Measurements from ENCODE around the gene C6orf47. TPM values are rescaled to one million over a fixed set of nuclear protein-coding genes. Genes with fewer than 3 reads are reported as not detected.

C6orf47 gene
- total RNA-seq, 1 experiment from 2014 or later: 17.8 TPM

DNA sequence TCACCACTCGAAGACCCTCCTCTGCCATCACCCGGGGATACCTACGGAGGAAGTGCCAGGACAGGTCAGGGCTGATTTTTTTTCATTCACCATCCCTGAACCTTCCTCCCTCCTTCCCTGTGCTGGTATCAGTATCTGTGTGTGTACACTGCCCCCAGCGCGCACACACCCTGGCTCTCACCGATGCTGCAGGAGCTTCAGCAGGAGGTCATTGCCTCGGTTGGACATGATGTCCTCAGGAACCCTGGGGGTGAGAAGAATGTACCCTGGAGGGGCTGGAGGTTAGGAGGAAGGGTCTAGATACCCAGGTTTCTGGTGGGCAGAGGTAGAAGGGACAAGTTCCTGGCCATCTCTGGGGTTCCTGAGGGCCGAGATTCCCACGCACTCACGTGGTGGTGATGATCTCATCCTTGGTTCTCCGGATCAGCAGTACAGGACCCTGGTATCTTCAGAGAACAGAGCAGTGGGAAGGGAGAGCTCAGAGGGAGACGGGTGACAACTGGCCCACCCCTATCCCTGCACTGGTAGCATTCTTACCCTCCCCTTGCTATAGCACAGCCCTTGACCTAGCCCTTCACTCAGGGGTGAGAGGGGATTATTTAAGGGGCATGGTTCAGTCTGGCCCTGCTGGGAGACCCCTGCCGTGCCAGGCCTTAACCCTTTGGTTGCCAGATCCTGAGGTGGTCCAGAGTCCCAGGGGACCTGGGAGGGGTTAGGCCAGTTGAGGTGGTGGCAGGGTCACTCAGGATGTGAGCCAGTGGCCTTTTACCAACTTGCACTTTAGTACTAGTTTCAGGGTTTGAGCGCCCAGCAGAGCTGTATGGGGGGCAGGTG is 27.5 kb upstream of the C6orf47 start:
- Histone ChIP-seq H3K27me3 (ENCODE audit: insufficient read depth, low read depth) (no peaks in the 10 kb centered on the region), H3F3A (ENCODE audit: insufficient read depth, low read depth) (no peaks in the 10 kb centered on the region; the same call in 1 of the 2 replicates), H3K9me3 (ENCODE audit: insufficient read depth, low read depth) (no peaks in the 10 kb centered on the region), H2AFZ (no peak overlapping the region), H3K27ac (no peak overlapping the region), H3K4me1 (replicated peaks; ENCODE audit: insufficient read depth) (no peaks in the 10 kb centered on the region; the same call in 1 of the 2 replicates), H3K79me2 (ENCODE audit: low read depth) (no peaks in the 10 kb centered on the region), H3K4me2 (no peak overlapping the region), H3K4me3 (no peak overlapping the region), H4K20me1 (ENCODE audit: insufficient read depth) (no peaks in the 10 kb centered on the region), H3K36me3 (ENCODE audit: low read depth) (no peaks in the 10 kb centered on the region), H3K9me2 (ENCODE audit: insufficient read depth) (no peaks in the 10 kb centered on the region)
- TF ChIP-seq, protein P1, sequence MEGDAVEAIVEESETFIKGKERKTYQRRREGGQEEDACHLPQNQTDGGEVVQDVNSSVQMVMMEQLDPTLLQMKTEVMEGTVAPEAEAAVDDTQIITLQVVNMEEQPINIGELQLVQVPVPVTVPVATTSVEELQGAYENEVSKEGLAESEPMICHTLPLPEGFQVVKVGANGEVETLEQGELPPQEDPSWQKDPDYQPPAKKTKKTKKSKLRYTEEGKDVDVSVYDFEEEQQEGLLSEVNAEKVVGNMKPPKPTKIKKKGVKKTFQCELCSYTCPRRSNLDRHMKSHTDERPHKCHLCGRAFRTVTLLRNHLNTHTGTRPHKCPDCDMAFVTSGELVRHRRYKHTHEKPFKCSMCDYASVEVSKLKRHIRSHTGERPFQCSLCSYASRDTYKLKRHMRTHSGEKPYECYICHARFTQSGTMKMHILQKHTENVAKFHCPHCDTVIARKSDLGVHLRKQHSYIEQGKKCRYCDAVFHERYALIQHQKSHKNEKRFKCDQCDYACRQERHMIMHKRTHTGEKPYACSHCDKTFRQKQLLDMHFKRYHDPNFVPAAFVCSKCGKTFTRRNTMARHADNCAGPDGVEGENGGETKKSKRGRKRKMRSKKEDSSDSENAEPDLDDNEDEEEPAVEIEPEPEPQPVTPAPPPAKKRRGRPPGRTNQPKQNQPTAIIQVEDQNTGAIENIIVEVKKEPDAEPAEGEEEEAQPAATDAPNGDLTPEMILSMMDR (conservative IDR thresholded peaks at IDR 0.05): no peak
- no peak for TF ChIP-seq EZH2 (IDR thresholded peaks at IDR 0.05; ENCODE audit: low read depth)
- DNase-seq: no peak
- no TSS peak for BruUV-seq (replicated peaks)
- CTCF ChIA-PET: interaction anchor here (1.0 kb wide), 1 partner anchor 50 kb away, joined by 3 read pairs; no protein-coding TSS in a partner anchor
- POLR2A ChIA-PET (ENCODE audit: unreplicated experiment): no interaction called here
- intact Hi-C loops (cut with micrococcal nuclease; ENCODE audit: unreplicated experiment): loop anchor here (10.0 kb wide), 1 partner anchor 187 kb away; the partner anchor contains the start of gene SLC44A4

DNA sequence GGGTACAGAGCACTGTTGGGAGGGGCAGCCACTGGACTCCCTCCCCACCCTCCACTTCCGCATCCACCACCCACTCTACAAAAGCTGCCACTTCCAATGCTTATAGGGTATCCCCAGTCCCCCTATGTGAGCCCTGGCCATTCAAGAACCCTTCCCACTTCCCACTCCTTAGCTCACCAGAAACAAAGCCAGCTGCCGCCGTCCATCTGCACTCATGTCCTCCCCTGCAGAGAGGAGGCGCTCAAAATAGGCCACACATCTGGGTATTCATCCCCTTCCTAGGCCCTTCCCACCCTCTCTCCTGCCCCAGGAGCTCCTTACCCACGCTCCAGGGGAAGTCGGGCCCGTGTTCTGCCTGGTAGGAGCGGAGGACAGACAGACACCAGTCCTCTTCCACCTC is 26.7 kb upstream of the C6orf47 start:
- peaks cover under 1% of the 10 kb centered on the region; the same call in 1 of the 2 replicates for H3F3A ChIP-seq (ENCODE audit: insufficient read depth, low read depth)
- no peaks in the 10 kb centered on the region for H3K9me3 ChIP-seq (ENCODE audit: insufficient read depth, low read depth)
- DNase-seq: no peak
- H3K79me2 ChIP-seq (ENCODE audit: low read depth): no peaks in the 10 kb centered on the region
- no peaks in the 10 kb centered on the region for H4K20me1 ChIP-seq (ENCODE audit: insufficient read depth)
- no peaks in the 10 kb centered on the region for H3K9me2 ChIP-seq (ENCODE audit: insufficient read depth)
- H2AFZ ChIP-seq: no peak overlapping the region
- H3K4me3 ChIP-seq: no peak overlapping the region
- ChIA-PET CTCF (interaction anchor here (1.0 kb wide), 1 partner anchor 51 kb away, joined by 3 read pairs; no protein-coding TSS in a partner anchor), POLR2A (ENCODE audit: unreplicated experiment) (no interaction called here)
- no TSS peak for BruUV-seq (replicated peaks)
- intact Hi-C loops (cut with micrococcal nuclease; ENCODE audit: unreplicated experiment): loop anchor here (10.0 kb wide), 1 partner anchor 187 kb away; the partner anchor contains the start of gene SLC44A4
- H3K4me1 ChIP-seq (replicated peaks; ENCODE audit: insufficient read depth): no peaks in the 10 kb centered on the region; the same call in 1 of the 2 replicates
- no peaks in the 10 kb centered on the region for H3K27me3 ChIP-seq (ENCODE audit: insufficient read depth, low read depth)
- TF ChIP-seq EZH2 (IDR thresholded peaks at IDR 0.05; ENCODE audit: low read depth): no peak
- TF ChIP-seq, protein P1 (conservative IDR thresholded peaks at IDR 0.05): no peak
- H3K4me2 ChIP-seq: no peak overlapping the region
- H3K36me3 ChIP-seq (ENCODE audit: low read depth): no peaks in the 10 kb centered on the region
- no peak overlapping the region for H3K27ac ChIP-seq

DNA sequence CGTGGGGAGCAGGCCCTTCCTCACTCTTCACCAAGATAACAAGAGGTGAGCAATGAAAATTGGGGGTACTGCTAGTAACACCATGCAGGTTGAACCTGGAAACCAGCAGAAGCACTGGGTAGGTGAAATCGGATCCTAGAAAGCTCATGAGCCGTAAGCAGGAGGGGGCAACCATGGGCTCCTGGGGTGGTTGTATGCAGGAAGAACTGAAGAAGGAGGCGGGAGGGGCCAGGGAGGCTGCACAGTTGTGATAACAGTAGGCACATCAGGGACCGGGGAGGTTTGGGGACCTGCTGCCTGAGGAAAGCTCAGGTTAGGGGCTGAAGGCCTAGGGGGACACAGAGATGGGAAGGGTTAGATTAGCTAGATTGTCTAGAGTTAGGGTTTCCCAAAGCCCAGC is 25.9 kb upstream of the C6orf47 start:
- Histone ChIP-seq H3K27ac (no peak overlapping the region), H3K4me1 (replicated peaks; ENCODE audit: insufficient read depth) (peaks cover 7% of the 10 kb centered on the region), H4K20me1 (ENCODE audit: insufficient read depth) (no peaks in the 10 kb centered on the region), H3K4me2 (no peak overlapping the region), H3F3A (ENCODE audit: insufficient read depth, low read depth) (peaks cover 9% of the 10 kb centered on the region), H3K79me2 (ENCODE audit: low read depth) (no peaks in the 10 kb centered on the region), H3K9me3 (ENCODE audit: insufficient read depth, low read depth) (no peaks in the 10 kb centered on the region), H3K4me3 (no peak overlapping the region), H3K27me3 (ENCODE audit: insufficient read depth, low read depth) (no peaks in the 10 kb centered on the region), H3K36me3 (ENCODE audit: low read depth) (no peaks in the 10 kb centered on the region), H2AFZ (no peak overlapping the region), H3K9me2 (ENCODE audit: insufficient read depth) (no peaks in the 10 kb centered on the region)
- no peak for DNase-seq
- TF ChIP-seq EZH2 (IDR thresholded peaks at IDR 0.05; ENCODE audit: low read depth): no peak
- TF ChIP-seq, protein P1 (conservative IDR thresholded peaks at IDR 0.05): no peak
- BruUV-seq (replicated peaks): no TSS peak
- ChIA-PET POLR2A (ENCODE audit: unreplicated experiment) (no interaction called here), CTCF (no interaction called here)
- intact Hi-C loops (cut with micrococcal nuclease; ENCODE audit: unreplicated experiment): loop anchor here (10.0 kb wide), 1 partner anchor 188 kb away; the partner anchor contains the start of gene SLC44A4
